HTR-8/SVneo (cell line): Measurements from ENCODE around the gene VWF.

Experiments
- DNase-seq: peaks from one replicate; pipeline ENCODE4 v3.0.0; 2011; ENCODE audit warnings: low spot score, mixed read lengths; ENCODE audit not compliant: insufficient read length
- FAIRE-seq: peaks from 2 replicates; lab custom pipeline; 2011; peaks lifted over from hg19 to GRCh38; lab: Jason Lieb, UNC

Gene VWF

DNA sequence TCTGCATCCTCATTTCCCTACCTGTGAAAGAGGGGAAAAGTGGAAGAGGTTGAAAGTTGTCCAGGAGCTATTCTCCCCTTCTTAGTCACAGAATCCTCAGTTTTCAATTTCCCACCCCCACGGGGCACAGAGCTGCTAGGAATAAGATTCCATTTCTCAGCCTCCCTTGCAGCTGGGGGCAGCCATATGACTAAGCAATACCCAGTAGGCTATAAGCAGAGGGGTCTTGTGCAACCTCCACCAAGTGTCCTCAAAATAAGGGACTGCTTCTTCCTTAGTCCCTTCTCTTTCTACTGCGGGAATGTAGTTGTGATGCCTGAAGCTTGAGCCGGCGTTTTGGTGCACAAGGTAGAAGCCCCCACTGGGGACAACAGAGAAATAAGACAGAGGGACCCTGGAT is 40.9 kb downstream of the VWF start:
- FAIRE-seq (peak; percentile 36), DNase-seq (no peak)

DNA sequence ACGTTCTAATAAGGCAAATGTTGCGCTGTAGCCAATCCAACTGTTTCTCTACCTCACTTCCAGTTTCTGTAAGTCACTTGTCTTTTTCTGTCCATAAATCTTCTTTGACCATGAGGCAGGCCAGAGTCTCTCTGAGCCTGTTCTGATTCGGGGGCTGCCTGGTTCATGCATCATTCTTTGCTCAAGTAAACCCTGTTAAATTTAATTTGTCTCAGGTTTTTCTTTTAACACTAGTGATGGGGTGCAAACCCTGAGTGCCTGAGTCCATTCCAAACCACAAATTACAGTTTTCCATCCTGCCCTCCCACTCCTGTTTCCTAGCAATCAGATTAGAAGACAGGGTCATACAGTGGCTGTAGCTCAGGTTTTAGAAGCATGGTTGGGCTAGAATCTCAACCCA is 41.9 kb downstream of the VWF start:
- FAIRE-seq (no peak), DNase-seq (no peak)

DNA sequence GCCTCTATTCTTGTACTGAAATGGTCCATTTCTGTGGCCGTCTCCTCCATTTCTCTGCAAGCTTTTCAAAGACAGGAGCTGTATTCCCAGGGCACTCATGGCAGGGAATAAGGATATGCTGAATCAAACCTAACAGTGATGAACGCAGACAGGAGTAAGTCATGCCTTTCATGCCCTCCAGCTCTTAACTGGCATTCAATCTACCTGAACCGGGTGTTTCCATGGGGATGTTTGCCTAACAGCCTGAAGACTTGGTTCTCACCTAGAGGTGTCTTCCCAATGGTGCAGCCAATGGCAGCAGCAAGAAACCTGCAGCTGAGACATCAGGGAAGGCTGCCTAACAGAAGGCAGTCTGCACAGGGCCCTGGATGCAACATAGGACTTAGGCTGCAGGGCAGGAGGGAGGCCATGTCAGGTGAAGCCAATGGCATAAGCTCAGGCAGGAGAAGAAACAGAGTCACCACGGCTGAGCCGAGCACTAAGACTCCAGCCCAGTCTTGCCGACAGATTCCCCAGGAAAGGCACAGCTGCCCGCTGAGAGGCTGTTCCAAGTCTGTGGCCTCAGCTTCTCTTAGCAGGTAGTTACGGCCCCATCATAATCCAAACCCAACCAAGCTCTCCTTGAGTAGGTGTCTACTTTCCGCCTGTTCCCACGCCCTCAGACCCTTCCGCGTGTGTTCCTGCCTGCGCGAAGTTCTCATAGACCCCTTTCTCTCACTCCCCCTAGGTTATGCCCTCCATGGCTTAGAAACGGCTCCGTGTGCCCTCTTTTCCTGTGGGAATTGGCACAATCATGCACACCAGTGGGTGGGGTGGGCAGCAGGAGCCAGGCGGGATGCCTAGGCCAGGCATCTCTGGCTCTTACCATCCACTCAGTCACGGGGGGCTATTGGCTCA is 44.1 kb downstream of the VWF start:
- DNase-seq (no peak), FAIRE-seq (no peak)

DNA sequence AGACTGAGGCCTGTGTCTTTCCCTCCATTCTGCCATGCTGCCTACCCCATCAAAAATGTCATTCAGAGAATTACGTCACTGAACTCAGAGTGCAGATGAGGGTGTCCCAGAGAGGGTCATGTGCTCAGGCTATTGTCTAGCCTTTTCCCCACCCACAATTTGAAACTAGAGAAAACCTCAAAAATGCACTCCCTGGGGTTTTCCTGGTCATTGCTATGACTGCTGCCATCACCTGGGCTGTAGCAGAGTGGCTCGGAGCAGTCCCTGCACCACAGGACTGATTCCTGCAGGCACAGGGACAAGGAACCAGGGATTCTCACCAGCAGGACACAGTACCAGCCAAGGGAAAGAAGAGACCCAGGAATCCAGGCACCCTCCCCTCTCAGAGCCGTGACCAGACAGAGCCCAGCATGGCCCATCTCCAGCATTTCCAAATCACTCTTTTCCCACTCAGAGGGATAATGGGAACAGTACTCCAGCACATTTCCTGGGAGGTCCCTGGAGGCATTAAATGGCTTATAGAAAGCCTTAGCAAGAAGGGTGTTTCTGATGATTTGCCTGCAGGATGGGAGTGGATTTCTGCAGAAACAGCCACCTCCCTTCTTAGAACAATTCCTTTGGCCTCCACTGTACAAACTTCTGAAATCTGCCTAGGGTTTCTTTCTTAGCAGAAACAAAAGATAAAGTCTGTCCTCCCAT is 45.9 kb downstream of the VWF start:
- DNase-seq: peak; percentile 61
- FAIRE-seq: no peak

DNA sequence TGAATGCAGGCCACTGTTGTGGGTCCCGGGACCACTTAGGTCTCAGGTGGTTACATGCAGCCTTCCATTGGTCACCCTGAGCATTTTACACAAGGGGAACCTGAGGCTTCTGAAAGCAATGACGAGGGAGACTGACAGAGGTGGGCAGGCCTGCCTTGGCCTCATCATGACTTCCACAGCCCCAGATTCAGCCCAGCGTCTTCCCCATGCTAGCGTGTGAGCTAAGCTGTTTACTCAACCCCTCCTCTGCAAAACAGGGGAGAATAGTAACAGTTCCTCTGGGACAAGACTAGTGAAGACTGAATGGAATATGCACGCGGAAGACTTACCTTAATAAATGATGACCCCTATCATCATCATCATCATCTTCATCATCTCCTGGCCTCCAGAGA is 46.8 kb downstream of the VWF start:
- FAIRE-seq (peak; percentile 36), DNase-seq (no peak)

DNA sequence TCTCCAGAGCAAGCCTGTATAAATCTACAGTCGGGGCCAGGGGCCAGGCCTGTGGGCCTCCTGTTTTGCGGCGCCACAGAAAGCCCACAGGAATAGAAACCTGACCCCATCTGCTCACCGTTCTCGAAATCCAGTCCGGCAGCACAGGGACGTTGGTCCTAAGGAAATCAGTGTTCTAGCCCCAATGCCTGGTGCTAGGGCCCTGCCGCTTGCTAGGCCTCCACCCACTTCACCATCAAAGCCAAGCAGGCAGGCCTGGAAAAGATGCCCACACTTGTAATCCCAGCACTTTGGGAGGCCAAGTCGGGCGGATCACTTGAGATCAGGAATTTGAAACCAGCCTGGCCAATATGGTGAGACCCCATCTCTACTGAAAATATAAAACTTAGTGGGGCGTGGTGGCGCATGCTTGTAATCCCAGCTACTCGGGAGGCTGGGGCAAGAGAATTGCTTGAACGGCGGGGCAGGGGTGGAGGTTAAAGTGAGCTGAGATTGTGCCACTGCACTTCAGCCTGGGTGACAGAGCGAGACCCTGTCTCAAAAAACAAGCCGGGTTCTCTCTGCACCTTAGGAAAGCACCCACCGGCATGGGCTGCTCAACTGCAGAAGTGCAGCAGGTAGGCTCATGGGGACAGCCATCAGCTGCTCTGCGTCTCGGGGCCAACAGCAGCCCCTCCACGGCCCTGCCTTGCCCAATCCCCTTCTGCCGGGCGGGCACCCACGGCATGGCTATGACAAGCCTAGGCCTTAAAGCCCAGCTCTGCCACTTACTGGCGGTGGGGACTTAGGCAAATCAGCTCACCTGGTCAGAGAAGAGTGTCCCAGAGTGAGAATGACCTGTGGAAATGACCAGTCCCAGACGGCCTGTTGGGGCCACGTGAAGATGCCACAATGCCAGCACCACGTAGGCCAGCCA is 47.4 kb downstream of the VWF start:
- no peak for DNase-seq
- FAIRE-seq: no peak

DNA sequence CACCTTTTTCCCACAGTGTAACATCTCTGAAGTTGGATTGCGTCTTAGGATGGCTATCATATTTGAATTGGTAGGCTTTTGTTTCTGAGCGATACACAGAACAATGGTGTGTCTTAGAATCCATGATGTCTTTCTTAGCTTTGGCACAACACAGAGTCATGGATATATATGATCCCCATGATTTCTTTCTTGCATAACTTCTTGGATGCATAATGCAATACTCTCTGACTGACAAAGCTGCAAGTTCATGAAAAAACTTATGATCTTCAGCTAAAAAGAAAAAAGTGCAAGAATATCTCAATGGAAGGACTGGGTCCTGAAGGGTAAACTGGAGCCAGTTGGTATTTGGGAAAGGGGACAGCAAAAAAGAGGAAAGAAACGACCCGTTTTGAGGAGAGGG is 48.1 kb downstream of the VWF start:
- DNase-seq (no peak), FAIRE-seq (no peak)

DNA sequence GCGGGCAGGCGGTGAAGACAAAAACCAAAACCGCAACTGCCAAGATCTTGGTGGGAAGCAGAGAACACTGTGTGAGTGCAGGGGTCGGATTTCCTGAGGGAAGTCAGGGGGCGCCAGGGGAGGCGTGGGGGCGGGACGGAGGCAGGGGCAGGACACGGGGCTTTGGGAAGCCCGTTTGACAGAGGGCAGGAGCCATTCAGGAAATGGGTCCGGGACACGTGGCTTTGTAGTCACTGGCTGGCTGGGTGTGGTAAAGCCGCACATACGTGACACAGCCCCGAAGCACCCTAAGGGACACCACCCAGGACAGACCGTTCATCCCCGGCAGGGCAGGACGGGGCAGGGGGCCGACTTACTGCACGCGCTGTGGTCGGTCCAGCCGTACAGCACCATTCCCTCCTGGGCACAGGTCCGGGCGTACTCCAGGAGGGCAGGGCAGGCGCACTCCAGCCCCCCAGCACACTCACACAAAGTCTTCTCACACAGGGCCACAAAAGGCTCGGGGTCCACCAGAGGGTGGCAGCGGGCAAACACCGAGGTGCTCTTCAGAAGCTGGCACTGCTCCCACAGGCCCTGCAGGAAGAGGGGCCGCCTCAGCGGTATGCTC is 49.4 kb downstream of the VWF start:
- FAIRE-seq (peak; percentile 9), DNase-seq (no peak)

DNA sequence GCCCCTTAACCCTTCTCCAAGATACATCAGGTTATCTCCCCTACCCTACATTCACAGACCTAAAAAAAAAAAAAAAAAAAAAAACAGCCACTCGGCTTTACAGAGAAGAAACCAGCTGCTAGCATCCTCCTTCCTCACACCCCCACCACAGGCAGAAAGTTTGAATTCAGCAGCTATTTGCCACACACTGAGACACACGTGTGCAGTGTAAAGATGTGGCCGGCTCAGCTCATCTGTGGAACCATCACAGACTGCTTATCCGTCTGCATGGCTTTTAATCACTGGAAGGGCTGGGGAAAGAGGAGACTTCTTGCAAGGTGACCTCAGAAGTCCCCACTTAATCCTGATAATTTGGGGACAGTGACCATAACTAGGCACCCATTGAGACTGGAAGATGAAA is 50.0 kb downstream of the VWF start:
- DNase-seq: no peak
- no peak for FAIRE-seq

DNA sequence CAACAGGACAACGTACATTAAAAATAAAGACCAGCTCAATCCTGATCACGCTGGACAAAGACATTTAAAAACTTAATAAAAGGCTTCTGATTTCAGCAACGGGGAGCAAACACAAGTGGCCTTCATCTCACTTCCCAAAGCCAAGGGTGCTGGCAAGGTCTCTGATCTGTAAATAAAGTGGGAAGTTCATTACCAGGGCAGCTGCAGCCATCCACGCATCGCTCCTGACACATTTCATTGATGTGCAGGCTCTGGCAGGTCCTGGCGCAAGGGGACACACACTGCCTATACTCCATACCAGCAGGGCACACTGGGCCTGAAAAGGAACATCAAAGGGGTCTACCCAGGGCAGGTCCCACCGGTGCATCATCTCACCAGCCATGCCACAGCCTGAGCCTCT is 51.0 kb downstream of the VWF start:
- DNase-seq (no peak), FAIRE-seq (no peak)

DNA sequence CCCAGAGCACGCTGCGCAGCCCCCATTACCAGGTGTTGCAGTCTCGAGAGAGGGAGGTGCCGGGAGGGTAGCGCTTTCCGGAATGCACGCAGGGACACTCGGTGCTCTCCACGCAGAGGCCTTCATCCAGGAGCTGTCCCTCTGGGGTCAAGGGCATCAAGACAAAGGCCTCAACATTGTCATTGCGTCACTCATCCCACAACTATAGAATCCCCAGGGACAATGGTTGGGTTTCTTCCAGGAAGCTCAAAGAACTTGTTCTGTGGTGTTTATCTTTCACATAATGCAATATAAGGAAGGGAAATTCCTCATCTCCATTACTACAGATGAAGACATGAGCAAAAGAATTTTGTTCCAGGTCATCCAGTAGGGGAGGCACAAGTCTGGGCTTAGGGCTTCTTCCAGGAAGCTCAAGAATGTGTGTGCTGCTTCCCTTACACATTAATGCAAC is 52.1 kb downstream of the VWF start:
- DNase-seq (no peak), FAIRE-seq (no peak)

DNA sequence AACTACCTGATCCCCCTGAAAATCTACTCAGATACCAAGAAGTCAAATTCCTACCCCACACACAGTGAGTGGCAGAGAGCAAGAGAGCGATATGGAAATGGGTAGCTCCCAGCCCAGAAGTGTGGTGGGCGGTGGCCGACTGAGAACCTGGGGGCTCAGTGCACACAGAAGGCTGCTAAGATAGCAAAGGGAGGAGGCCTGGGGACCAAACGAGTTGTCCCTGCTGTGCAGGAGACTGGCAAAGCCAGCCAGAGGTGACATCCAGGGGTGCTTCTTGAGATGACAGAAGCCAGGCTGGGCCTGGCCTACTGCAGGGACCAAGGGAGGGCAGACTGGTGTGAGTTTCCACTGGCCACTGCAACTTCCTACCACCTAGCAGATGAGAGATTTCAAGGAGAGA is 52.9 kb downstream of the VWF start:
- DNase-seq: no peak
- no peak for FAIRE-seq

DNA sequence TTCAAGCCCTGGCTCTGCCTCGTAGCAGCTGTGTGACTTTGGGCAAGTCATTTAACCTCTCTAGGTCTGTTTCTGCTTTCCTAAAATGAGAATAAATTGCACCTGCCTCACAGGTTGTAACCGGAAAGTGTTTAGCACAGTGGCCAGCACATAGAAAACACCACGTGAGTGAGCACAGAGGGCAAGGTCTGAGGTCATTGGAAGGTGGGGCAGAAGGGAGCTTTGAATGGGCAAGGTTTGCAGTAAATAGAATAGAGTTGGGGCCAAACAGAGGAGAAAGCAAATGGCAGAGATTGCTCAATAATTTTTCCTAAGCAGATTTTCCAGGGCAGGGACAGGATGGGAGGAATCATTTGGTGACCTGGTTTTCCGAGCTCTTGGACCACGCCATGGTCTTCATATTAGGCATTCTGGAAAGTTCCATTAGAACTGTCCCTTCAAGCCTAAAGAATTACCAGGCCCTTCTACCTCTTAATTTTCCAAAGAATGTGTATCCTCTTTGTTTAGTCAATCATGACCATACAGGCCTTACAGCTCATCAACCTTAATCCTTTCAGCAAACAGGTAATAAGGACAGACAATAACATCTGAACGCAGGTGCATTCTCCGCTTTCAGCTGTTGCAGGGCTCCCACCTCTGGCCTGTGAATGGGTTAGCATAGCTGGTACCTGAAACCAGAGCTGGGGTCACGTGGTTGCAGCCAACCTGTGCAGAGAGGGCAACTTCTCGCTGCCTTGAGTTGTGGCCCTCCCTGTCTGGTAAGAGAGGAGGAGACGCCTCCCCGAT is 53.8 kb downstream of the VWF start:
- no peak for FAIRE-seq
- no peak for DNase-seq

DNA sequence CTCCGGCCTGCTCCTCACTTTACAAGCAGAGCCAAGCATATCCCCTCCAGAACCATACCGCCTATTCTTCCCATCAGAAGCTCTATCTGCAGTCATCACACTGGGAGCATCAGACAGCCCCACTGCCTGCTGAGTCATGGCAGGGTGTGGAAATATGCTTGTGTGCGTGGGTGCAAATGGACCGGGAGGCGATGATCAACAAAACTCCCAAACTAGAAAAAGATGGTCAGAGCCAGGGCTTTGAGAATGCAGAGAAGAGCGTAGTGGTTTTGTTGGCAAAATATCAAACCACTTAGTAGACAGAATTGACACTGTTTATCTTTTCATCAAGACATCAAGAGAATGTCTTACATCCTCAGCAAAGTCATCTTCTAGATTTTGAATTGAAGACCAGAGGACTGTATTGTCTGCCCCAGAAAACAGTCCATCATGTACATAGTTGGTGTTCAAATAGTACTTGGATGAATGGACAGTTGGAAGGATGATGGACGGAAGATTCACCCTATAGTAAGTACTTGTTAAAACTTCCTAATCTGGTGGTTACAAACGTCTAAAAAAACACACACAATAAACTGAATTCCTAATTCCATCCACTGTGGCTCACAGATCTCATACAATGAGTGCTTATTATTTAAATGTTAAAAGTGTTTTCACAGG is 54.9 kb downstream of the VWF start:
- FAIRE-seq: peak; percentile 69
- no peak for DNase-seq

DNA sequence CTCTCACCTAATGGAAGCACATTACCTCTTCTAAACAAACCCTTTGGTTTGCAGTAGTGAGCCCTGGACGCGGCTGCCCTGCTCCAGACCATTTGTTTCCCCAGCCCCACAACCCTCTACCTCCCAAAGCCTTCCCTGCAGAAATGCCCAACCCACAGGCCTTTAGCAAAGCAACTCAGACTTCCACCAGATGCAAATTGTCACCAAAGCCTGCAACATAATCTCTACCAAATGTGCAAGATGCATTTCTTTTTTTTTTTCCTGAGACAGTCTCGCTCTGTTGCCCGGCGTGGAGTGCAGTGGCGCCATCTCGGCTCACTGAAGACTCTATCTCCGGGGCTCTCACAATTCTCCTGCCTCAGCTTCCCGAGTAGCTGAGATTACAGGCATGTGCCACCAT is 56.2 kb downstream of the VWF start:
- FAIRE-seq (no peak), DNase-seq (no peak)

DNA sequence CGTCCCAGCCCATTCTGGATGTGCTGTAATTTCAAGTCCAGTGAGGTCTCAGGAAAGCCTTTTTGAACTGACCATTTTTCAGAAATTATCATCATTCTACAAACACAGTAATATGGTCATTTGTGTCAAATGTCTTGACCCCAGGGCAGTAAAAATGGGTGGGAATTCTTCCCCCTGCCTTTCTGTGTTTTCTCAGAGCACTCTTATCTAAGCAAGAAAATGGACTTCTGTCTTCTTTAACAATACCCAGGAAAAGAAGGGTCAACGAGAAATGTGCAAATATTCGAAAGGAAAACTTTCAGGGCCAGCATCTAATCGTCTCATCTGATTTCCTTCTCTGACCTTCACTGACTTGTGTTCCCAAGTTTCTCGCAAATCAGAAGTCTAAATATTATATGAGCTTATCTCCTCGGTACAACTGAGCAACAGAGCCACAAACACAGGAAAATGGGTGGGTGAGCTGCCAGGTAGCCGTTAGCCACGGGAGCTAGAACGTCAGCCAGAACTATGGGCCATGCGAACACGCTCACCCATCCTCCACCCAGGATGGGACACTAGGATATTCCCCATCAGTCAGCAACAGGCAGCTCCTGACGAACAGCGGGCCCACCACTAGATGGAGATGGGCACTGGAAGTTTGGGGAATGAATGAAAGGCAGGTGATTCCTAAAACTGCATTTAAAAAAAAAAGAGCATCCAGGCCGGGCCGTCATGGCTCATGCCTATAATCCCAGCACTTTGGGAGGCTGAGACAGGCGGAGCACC is 57.1 kb downstream of the VWF start:
- peak; percentile 84 for DNase-seq
- peak; percentile 86 for FAIRE-seq

DNA sequence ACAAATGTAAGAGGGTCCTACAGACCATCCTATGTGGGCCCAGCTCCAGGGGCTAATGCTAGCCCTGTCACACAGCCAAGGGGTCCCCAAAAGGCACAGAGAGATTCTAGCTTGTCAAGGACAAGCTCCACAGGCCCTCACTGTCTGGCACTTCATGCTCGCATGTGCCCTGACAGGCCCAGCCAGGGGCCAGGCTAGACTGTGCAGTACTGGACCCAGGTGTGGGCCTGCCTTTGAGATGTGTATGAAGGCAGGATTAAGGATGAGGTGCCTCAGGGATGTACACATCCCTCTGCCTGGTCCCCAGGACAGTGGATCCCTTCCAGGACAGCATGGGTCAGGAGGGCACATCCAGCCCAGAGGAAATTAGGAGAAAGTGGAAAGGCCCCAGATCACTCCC is 57.8 kb downstream of the VWF start:
- FAIRE-seq: no peak
- no peak for DNase-seq

DNA sequence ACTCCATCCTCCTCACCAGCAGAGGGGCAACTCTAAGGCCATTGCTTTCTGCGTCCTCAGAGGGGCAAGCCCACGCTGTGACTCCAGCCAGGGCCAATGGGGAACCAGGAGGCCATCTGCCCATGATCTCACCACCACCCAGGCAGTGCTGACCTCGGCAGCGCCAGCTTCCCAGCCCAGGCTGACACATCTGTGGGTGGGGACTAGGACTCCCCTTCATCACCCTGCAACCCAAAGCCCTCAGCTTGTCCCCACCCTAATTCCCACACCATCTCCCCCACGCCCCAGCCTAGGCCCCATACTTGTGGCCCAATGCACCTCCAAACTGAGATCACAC is 58.6 kb downstream of the VWF start:
- no peak for FAIRE-seq

More for the DNA sequence above, 58.6 kb downstream of the VWF start:
- DNase-seq: no peak
